ENCODE data around the gene CCKAR.

- TF ChIP-seq CTCF (IDR thresholded peaks at IDR 0.05; ENCODE audit: insufficient read depth, low read length) (no peak), REST (IDR thresholded peaks at IDR 0.05; ENCODE audit: insufficient replicate concordance, low read depth) (no peak), GABPA (IDR thresholded peaks at IDR 0.05; ENCODE audit: low read depth) (no peak), POLR2AphosphoS5 (IDR thresholded peaks at IDR 0.05; ENCODE audit: low read depth) (no peak)
These were observed 21.9 kb downstream of the CCKAR start for GRCh38 chr4:26468283-26468949.

Measured in HL-60 (cell line).